Stomach (tissue), 4 donors: ENCODE results near the gene ZNF134.

ENCODE experiments used
- EP300 ChIP-seq: sonication (generic); formaldehyde crosslinking; IDR thresholded peaks from one replicate; pipeline ENCODE4 v1.6.1; 2017; ENCODE audit warnings: antibody characterized with exemption
- POLR2A ChIP-seq, 4 donors: fragments of 450-650 bp; IDR thresholded peaks; one replicate each; pipeline ENCODE4 v1.6.1; 2016; ENCODE audit warnings: antibody characterized with exemption in 4 of 4, control low read depth in 2 of 4, mild to moderate bottlenecking in 1 of 4, moderate library complexity in 1 of 4
- POLR2AphosphoS5 ChIP-seq, 3 donors: sonication (generic); formaldehyde crosslinking; IDR thresholded peaks; one replicate each; pipeline ENCODE4 v1.6.1; 2016; ENCODE audit warnings: antibody characterized with exemption in 3 of 3
- TF ChIP-seq, protein P1 (sequence below), 7 experiments: fragments of 450-650 bp in 4 of 7; fragments of 200-600 bp in 3 of 7; sonication (generic) in 3 of 7; IDR thresholded peaks; one replicate each; pipeline ENCODE4 v1.5.1; 2016 to 2019; ENCODE audit warnings: antibody characterized with exemption in 7 of 7, control low read depth in 2 of 7, mild to moderate bottlenecking in 1 of 7

DNA sequence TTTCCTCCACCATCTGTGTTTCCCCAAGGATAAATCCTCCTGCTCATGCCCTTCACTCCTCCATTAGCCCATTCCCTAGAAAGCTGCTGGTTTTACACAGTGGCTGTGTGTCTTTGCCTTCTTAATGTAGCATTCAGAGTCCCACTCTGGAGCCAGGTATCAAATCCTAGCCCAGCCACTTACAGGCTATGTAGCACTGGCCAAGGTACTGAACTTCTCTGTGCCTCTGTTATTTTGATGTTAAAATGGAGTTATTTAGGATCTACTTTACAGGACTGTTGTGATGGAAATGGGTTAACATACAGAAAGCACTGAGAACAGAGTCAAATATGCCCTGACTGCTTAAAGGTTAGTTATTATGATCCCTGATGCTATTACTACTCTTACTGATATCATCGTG is 53.2 kb downstream of the ZNF134 start:
- TF ChIP-seq POLR2A (IDR thresholded peaks at IDR 0.05) (no peak), POLR2AphosphoS5 (IDR thresholded peaks at IDR 0.05) (no peak), EP300 (no peak)
- TF ChIP-seq, protein P1, sequence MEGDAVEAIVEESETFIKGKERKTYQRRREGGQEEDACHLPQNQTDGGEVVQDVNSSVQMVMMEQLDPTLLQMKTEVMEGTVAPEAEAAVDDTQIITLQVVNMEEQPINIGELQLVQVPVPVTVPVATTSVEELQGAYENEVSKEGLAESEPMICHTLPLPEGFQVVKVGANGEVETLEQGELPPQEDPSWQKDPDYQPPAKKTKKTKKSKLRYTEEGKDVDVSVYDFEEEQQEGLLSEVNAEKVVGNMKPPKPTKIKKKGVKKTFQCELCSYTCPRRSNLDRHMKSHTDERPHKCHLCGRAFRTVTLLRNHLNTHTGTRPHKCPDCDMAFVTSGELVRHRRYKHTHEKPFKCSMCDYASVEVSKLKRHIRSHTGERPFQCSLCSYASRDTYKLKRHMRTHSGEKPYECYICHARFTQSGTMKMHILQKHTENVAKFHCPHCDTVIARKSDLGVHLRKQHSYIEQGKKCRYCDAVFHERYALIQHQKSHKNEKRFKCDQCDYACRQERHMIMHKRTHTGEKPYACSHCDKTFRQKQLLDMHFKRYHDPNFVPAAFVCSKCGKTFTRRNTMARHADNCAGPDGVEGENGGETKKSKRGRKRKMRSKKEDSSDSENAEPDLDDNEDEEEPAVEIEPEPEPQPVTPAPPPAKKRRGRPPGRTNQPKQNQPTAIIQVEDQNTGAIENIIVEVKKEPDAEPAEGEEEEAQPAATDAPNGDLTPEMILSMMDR (IDR thresholded peaks at IDR 0.05) = no peak
